DMS114 treated with DMSO at 0.1 percent for 48 hours (cell line): ENCODE results near the gene TPD52L3.

Source experiments
- DNase-seq: peaks from one replicate; lab custom pipeline; 2025; ENCODE audit not compliant: unreplicated experiment; lab: John Stamatoyannopoulos, UW

TPD52L3 gene

GRCh38 chr9:6328103-6328502 lies at the start of gene TPD52L3:
Gene TPD52L3 (plus strand): TSS chr9:6328375. CDS start chr9:6328596, 221 bp downstream.
- no peak for DNase-seq

GRCh38 chr9:6301858-6302257 lies 26.3 kb upstream of the TPD52L3 start:
- no peak for DNase-seq

GRCh38 chr9:6302417-6302816 lies 25.8 kb upstream of the TPD52L3 start:
- no peak for DNase-seq

GRCh38 chr9:6304232-6304631 lies 23.9 kb upstream of the TPD52L3 start:
- DNase-seq: no peak

GRCh38 chr9:6305954-6306563 lies 22.1 kb upstream of the TPD52L3 start:
- peak; percentile 18 for DNase-seq

- DNase-seq: no peak
Observed at GRCh38 chr9:6307551-6308096, 20.6 kb upstream of the TPD52L3 start.

GRCh38 chr9:6330958-6331634 lies 2.9 kb downstream of the TPD52L3 start:
- no peak for DNase-seq

GRCh38 chr9:6334305-6334704 lies 6.1 kb downstream of the TPD52L3 start:
- DNase-seq: no peak

GRCh38 chr9:6348766-6349165 lies 20.6 kb downstream of the TPD52L3 start:
- no peak for DNase-seq

- DNase-seq: no peak
Observed at GRCh38 chr9:6351737-6352136, 23.6 kb downstream of the TPD52L3 start.

- DNase-seq: peak; percentile 72
Observed at GRCh38 chr9:6354072-6354686, 26.0 kb downstream of the TPD52L3 start.

- no peak for DNase-seq
Observed at GRCh38 chr9:6355728-6356127, 27.6 kb downstream of the TPD52L3 start.

GRCh38 chr9:6356441-6356840 lies 28.3 kb downstream of the TPD52L3 start:
- DNase-seq: no peak

- no peak for DNase-seq
Observed at GRCh38 chr9:6356904-6357303, 28.7 kb downstream of the TPD52L3 start.

GRCh38 chr9:6367128-6367890 lies 39.1 kb downstream of the TPD52L3 start:
- DNase-seq: no peak

- DNase-seq: no peak
Observed at GRCh38 chr9:6368831-6369230, 40.7 kb downstream of the TPD52L3 start.
